ENCODE data around the gene EYA3. TPM values are rescaled to one million over a fixed set of nuclear protein-coding genes. Genes with fewer than 3 reads are reported as not detected.

EYA3 gene
- total RNA-seq, 1 experiment from 2014 or later: 26.6 TPM

DNA sequence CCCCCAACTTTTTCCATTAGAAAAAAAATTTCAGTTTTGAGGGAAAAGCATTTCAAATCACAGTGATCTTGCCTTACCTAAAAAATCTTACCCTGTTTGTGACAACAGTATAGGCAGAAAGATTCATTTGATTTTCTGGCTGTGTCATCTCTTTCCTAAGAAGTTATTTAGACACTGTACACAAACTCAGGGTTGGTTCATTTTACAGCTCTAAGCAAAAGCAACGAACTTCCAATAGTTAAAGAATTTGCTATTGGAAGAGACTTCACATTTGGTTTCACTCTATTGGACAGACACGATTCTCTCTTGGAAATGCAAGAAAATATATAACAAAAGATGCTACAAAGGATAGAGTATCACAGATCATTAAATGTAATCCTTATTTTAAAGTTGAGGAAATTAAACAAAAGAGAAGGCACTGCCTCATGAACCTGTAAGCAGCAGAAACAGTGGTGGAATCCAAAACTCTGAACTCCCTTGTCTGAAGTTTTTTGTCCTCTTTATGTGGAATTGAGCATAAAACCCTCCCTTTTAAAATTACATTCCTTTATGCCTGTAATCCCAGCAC, 20.8 kb downstream of the EYA3 start:
- Histone ChIP-seq H3K36me3 (replicated peaks; ENCODE audit: control insufficient read depth, insufficient read depth, low read length) (no peaks in the 10 kb centered on the region), H3K4me3 (ENCODE audit: insufficient read depth, low read depth, low read length) (no peak overlapping the region), H3K27me3 (ENCODE audit: control insufficient read depth, insufficient read depth, low read length) (no peaks in the 10 kb centered on the region)
- DNase-seq: no peak

GRCh38 chr1:28066393-28067154, 21.8 kb downstream of the EYA3 start:
- DNase-seq: no peak
- H3K27me3 ChIP-seq (ENCODE audit: control insufficient read depth, insufficient read depth, low read length): no peaks in the 10 kb centered on the region
- no peak overlapping the region for H3K4me3 ChIP-seq (ENCODE audit: insufficient read depth, low read depth, low read length)
- no peaks in the 10 kb centered on the region for H3K36me3 ChIP-seq (replicated peaks; ENCODE audit: control insufficient read depth, insufficient read depth, low read length)

- Histone ChIP-seq H3K27me3 (ENCODE audit: control insufficient read depth, insufficient read depth, low read length) (no peaks in the 10 kb centered on the region), H3K36me3 (replicated peaks; ENCODE audit: control insufficient read depth, insufficient read depth, low read length) (no peaks in the 10 kb centered on the region), H3K4me3 (ENCODE audit: insufficient read depth, low read depth, low read length) (no peak overlapping the region)
- DNase-seq: no peak
Observed at GRCh38 chr1:28064064-28064463, 24.3 kb downstream of the EYA3 start.

DNA sequence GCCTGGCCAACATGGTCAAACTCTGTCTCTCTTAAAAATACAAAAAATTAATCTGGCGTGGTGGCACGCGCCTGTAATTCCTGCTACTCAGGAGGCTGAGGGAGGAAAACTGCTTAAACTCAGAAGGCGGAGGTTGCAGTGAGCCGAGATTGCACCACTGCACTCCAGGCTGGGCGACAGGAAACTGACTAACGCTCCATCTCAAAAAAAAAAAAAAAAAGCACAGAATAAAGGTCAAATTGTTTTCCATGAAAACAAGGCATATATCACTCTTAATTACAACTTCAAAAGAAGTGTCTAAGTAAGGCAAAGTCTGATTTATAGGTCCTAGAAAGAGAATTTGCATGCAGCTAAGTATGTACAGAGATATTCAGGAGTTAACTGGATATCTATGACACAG, 25.6 kb downstream of the EYA3 start:
- H3K36me3 ChIP-seq (replicated peaks; ENCODE audit: control insufficient read depth, insufficient read depth, low read length): no peaks in the 10 kb centered on the region
- H3K27me3 ChIP-seq (ENCODE audit: control insufficient read depth, insufficient read depth, low read length): no peaks in the 10 kb centered on the region
- DNase-seq: no peak

DNA sequence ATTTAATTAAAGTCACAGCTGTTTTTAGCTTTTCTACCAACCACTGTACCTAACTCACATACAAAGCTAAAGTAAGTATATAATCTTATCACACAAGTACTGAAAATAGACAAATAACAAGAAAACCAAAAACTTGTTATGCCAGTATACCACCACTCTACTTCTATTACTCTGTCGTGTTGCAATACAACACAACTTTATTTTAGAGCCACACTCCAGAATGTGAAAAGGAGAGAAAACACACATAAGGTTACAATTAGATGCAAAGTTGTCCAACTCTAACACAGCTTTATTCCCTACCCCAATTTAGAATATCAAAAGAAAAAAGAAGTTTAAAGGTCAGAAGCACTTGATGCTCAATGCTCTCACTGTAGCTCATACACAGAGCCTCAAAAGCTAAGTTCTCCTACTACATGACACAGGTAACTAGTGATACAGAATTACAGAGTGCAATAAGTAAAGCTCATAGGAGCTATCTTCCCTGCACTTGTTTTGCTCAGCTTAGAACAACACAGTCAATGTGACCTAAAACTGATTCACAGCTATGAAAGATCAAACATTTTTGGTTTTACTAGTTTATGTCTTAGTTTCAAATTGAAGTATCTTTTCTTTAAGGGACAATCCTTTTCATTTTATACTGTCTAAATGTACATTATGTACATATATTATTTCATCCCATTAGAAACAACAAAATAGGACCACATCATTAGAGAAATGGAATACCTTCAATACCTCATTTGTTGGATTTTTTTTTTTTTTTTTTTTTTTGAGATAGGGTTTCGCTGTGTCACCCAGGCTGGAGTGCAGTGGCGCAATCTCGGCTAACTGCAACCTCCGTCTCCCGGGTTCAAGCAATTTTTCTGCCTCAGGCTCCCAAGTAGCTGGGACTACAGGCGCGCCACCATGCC, 29.2 kb downstream of the EYA3 start:
- DNase-seq: no peak
- Histone ChIP-seq H3K27me3 (ENCODE audit: control insufficient read depth, insufficient read depth, low read length) (no peaks in the 10 kb centered on the region), H3K36me3 (replicated peaks; ENCODE audit: control insufficient read depth, insufficient read depth, low read length) (no peaks in the 10 kb centered on the region), H3K4me3 (ENCODE audit: insufficient read depth, low read depth, low read length) (no peak overlapping the region)

More for the DNA sequence above, 25.6 kb downstream of the EYA3 start:
- H3K4me3 ChIP-seq (ENCODE audit: insufficient read depth, low read depth, low read length): no peak overlapping the region

- no peak for DNase-seq
- Histone ChIP-seq H3K36me3 (replicated peaks; ENCODE audit: control insufficient read depth, insufficient read depth, low read length) (no peaks in the 10 kb centered on the region), H3K4me3 (ENCODE audit: insufficient read depth, low read depth, low read length) (no peak overlapping the region), H3K27me3 (ENCODE audit: control insufficient read depth, insufficient read depth, low read length) (no peaks in the 10 kb centered on the region)
Observed at GRCh38 chr1:28058168-28058567, 30.2 kb downstream of the EYA3 start.

- Histone ChIP-seq H3K4me3 (ENCODE audit: insufficient read depth, low read depth, low read length) (no peak overlapping the region), H3K27me3 (ENCODE audit: control insufficient read depth, insufficient read depth, low read length) (no peaks in the 10 kb centered on the region), H3K36me3 (replicated peaks; ENCODE audit: control insufficient read depth, insufficient read depth, low read length) (no peaks in the 10 kb centered on the region)
- DNase-seq: no peak
Observed at GRCh38 chr1:28056129-28056925, 32.1 kb downstream of the EYA3 start.

- H3K27me3 ChIP-seq (ENCODE audit: control insufficient read depth, insufficient read depth, low read length): no peaks in the 10 kb centered on the region
- DNase-seq: no peak
- H3K4me3 ChIP-seq (ENCODE audit: insufficient read depth, low read depth, low read length): no peak overlapping the region
- H3K36me3 ChIP-seq (replicated peaks; ENCODE audit: control insufficient read depth, insufficient read depth, low read length): no peaks in the 10 kb centered on the region; the same call in none of the 2 replicates
Observed at GRCh38 chr1:28050776-28051175, 37.6 kb downstream of the EYA3 start.

GRCh38 chr1:28046716-28047115, 41.7 kb downstream of the EYA3 start:
- Histone ChIP-seq H3K27me3 (ENCODE audit: control insufficient read depth, insufficient read depth, low read length) (no peaks in the 10 kb centered on the region), H3K36me3 (replicated peaks; ENCODE audit: control insufficient read depth, insufficient read depth, low read length) (no peaks in the 10 kb centered on the region; the same call in none of the 2 replicates), H3K4me3 (ENCODE audit: insufficient read depth, low read depth, low read length) (no peak overlapping the region)
- DNase-seq: no peak

DNA sequence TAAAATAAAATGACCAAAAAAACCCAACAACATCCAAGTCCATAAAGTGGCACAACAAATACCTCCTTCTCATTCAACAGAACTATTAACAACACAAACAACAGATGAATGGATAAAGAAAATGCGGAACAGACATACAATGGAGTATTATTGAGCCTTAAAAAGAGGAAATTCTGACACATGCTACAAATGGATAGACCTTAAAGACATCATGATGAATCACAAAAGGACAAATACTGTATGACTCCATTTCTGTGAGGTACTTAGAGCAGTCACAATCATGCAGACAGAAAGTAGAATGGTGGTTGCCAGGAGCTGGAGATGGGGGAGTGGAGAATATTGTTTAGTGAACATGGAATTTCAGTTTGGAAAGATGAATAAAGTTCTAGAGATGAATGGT, 42.6 kb downstream of the EYA3 start:
- Histone ChIP-seq H3K27me3 (ENCODE audit: control insufficient read depth, insufficient read depth, low read length) (no peaks in the 10 kb centered on the region), H3K4me3 (ENCODE audit: insufficient read depth, low read depth, low read length) (no peak overlapping the region)

GRCh38 chr1:28044399-28044798, 44.0 kb downstream of the EYA3 start:
- no peak for DNase-seq
- Histone ChIP-seq H3K4me3 (ENCODE audit: insufficient read depth, low read depth, low read length) (no peak overlapping the region), H3K27me3 (ENCODE audit: control insufficient read depth, insufficient read depth, low read length) (no peaks in the 10 kb centered on the region), H3K36me3 (replicated peaks; ENCODE audit: control insufficient read depth, insufficient read depth, low read length) (no peaks in the 10 kb centered on the region; the same call in none of the 2 replicates)

More for the DNA sequence above, 42.6 kb downstream of the EYA3 start:
- no peaks in the 10 kb centered on the region; the same call in none of the 2 replicates for H3K36me3 ChIP-seq (replicated peaks; ENCODE audit: control insufficient read depth, insufficient read depth, low read length)
- DNase-seq: no peak

- Histone ChIP-seq H3K36me3 (replicated peaks; ENCODE audit: control insufficient read depth, insufficient read depth, low read length) (no peaks in the 10 kb centered on the region; the same call in 1 of the 2 replicates), H3K4me3 (ENCODE audit: insufficient read depth, low read depth, low read length) (no peak overlapping the region), H3K27me3 (ENCODE audit: control insufficient read depth, insufficient read depth, low read length) (no peaks in the 10 kb centered on the region)
- no peak for DNase-seq
Observed at GRCh38 chr1:28039341-28039740, 49.1 kb downstream of the EYA3 start.

DNA sequence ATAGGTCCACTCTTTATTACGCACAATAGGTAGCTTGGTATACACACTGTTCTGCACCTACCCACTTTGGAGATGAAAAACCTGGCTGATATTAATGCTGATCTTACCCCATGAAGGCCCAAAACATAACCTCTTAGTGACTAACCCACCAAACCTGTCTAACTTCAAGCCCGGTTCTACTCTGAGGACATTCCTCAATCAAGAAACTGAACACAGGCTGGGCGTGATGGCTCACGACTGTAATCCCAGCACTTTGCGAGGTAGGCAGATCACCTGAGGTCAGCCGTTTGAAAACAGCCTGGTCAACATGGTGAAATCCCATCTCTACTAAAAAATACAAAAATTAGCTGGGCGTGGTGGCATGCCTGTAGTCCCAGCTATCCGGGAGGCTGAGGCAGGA, 50.5 kb downstream of the EYA3 start:
- DNase-seq: no peak
- no peaks in the 10 kb centered on the region for H3K27me3 ChIP-seq (ENCODE audit: control insufficient read depth, insufficient read depth, low read length)
- no peaks in the 10 kb centered on the region; the same call in none of the 2 replicates for H3K36me3 ChIP-seq (replicated peaks; ENCODE audit: control insufficient read depth, insufficient read depth, low read length)
- no peak overlapping the region for H3K4me3 ChIP-seq (ENCODE audit: insufficient read depth, low read depth, low read length)

DNA sequence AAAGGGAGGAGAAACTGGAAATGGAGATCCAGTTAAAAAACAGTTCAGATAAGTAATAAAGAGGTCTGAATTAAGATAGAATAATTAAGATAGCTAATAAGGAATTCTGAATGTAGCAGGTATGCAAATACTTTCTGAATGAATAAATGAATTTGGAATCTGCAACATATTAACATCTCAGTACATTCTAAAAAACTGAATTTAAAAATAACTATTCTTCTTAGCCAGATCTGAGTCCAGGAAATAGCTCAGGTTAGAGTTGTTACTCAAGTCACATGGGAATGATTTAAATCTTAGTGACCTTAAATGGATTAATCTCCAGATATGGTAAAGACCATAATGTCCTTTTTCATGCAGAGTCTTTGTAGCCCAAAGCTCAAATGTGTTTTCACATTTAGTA, 51.2 kb downstream of the EYA3 start:
- H3K4me3 ChIP-seq (ENCODE audit: insufficient read depth, low read depth, low read length): no peak overlapping the region
- DNase-seq: no peak
- H3K36me3 ChIP-seq (replicated peaks; ENCODE audit: control insufficient read depth, insufficient read depth, low read length): no peaks in the 10 kb centered on the region; the same call in none of the 2 replicates
- H3K27me3 ChIP-seq (ENCODE audit: control insufficient read depth, insufficient read depth, low read length): no peaks in the 10 kb centered on the region
